ENCODE results near the gene CPTP.

- no peak for TF ChIP-seq CTCF (IDR thresholded peaks at IDR 0.05; ENCODE audit: borderline replicate concordance, extremely low read depth, low read length, poor library complexity, severe bottlenecking)
- TF ChIP-seq EZH2 (IDR thresholded peaks at IDR 0.05; ENCODE audit: borderline replicate concordance, low read depth, low read length, severe bottlenecking): no peak
Observed at GRCh38 chr1:1311107-1312104, 13.2 kb upstream of the CPTP start.

Data from DND-41 (cell line).